ENCODE measurements around the gene KIF4B.
"Not testable (repeated sequence)": the region's sequence is repeated elsewhere in the genome, so short reads cannot be mapped to it uniquely, and the experiment has no call there.

Gene KIF4B

GRCh38 chr5:155010881-155011280 is 2.7 kb upstream of the KIF4B start:
- no peak for DNase-seq

- DNase-seq: no peak
Observed at GRCh38 chr5:155015239-155015638, 1.7 kb downstream of the KIF4B start.

- no peak for DNase-seq
Observed at GRCh38 chr5:155017610-155018009, 4.1 kb downstream of the KIF4B start.

- DNase-seq: no peak
Observed at GRCh38 chr5:155019601-155020226, 6.2 kb downstream of the KIF4B start.

GRCh38 chr5:155021842-155022241 is 8.3 kb downstream of the KIF4B start:
- no peak for DNase-seq

GRCh38 chr5:155023320-155023719 is 9.8 kb downstream of the KIF4B start:
- no peak for DNase-seq

- no peak for DNase-seq
Observed at GRCh38 chr5:155024015-155024414, 10.5 kb downstream of the KIF4B start.

- DNase-seq: no peak
Observed at GRCh38 chr5:155025895-155026294, 12.3 kb downstream of the KIF4B start.

- peak; percentile 31 for DNase-seq
Observed at GRCh38 chr5:155027993-155028629, 14.6 kb downstream of the KIF4B start.

- no peak for DNase-seq
Observed at GRCh38 chr5:155029240-155029639, 15.7 kb downstream of the KIF4B start.

GRCh38 chr5:155034145-155034744 is 20.7 kb downstream of the KIF4B start:
- not testable (repeated sequence) for DNase-seq

GRCh38 chr5:155035087-155035486 is 21.5 kb downstream of the KIF4B start:
- DNase-seq: not testable (repeated sequence)

- DNase-seq: no peak
Observed at GRCh38 chr5:155040984-155041653, 27.6 kb downstream of the KIF4B start.

- no peak for DNase-seq
Observed at GRCh38 chr5:155044591-155044990, 31.0 kb downstream of the KIF4B start.

- peak; percentile 95 for DNase-seq
Observed at GRCh38 chr5:155046591-155046990, 33.0 kb downstream of the KIF4B start.

- DNase-seq: no peak
Observed at GRCh38 chr5:155047818-155048217, 34.3 kb downstream of the KIF4B start.

- DNase-seq: peak; percentile 59
Observed at GRCh38 chr5:155049569-155050383, 36.2 kb downstream of the KIF4B start.

GRCh38 chr5:155050384-155051019 is 36.9 kb downstream of the KIF4B start:
- DNase-seq: peak; percentile 92

GRCh38 chr5:155052532-155052931 is 39.0 kb downstream of the KIF4B start:
- DNase-seq: peak; percentile 80

- peak; percentile 38 for DNase-seq
Observed at GRCh38 chr5:155053501-155053900, 39.9 kb downstream of the KIF4B start.

GRCh38 chr5:155056644-155057269 is 43.2 kb downstream of the KIF4B start:
- DNase-seq: no peak

- no peak for DNase-seq
Observed at GRCh38 chr5:155057626-155058025, 44.1 kb downstream of the KIF4B start.

Measured in NCI-H69 (cell line).